Mesenchymal stem cell (in vitro differentiated cells and primary cell): ENCODE data around the gene SMOC2.
"Not testable (repeated sequence)": the region's sequence is repeated elsewhere in the genome, so short reads cannot be mapped to it uniquely, and the experiment has no call there.

ENCODE experiments used
- DNase-seq: peaks from one replicate; pipeline ENCODE4 v3.0.0-alpha.2; 2013
- H2AFZ ChIP-seq: one replicate; pipeline ENCODE4 v1.6.1; 2013; ENCODE audit warnings: low read depth, mild to moderate bottlenecking, control low read depth, inconsistent platforms, low read length, moderate library complexity
- H2AK5ac ChIP-seq: 2 replicates; pipeline ENCODE4 v1.6.1; 2013; ENCODE audit warnings: low read length, moderate library complexity, mild to moderate bottlenecking, inconsistent platforms; ENCODE audit not compliant: severe bottlenecking
- H2BK120ac ChIP-seq: one replicate; pipeline ENCODE4 v1.6.1; 2013; ENCODE audit warnings: low read depth, mild to moderate bottlenecking, inconsistent platforms, low read length, moderate library complexity
- H2BK12ac ChIP-seq, 2 experiments: one replicate each; pipeline ENCODE4 v1.6.1; 2013; ENCODE audit warnings: inconsistent platforms in 2 of 2, low read length in 2 of 2, mild to moderate bottlenecking in 2 of 2, moderate library complexity in 2 of 2, control low read depth in 1 of 2
- H2BK15ac ChIP-seq: one replicate; pipeline ENCODE4 v1.6.1; 2013; ENCODE audit warnings: mild to moderate bottlenecking, low read depth, inconsistent platforms; ENCODE audit not compliant: poor library complexity, severe bottlenecking
- H2BK5ac ChIP-seq: 2 replicates; pipeline ENCODE4 v1.6.1; 2013; ENCODE audit warnings: low read depth, mild to moderate bottlenecking, low read length, control low read depth, inconsistent platforms; ENCODE audit not compliant: poor library complexity, severe bottlenecking
- H3K14ac ChIP-seq, 2 experiments: one replicate each; pipeline ENCODE4 v1.6.1; 2013; ENCODE audit warnings: inconsistent platforms in 2 of 2, low read length in 2 of 2, control low read depth in 1 of 2, mild to moderate bottlenecking in 1 of 2, moderate library complexity in 1 of 2
- H3K18ac ChIP-seq, 2 experiments: one replicate each; pipeline ENCODE4 v1.6.1; 2013; ENCODE audit warnings: inconsistent platforms in 2 of 2, low read length in 2 of 2, control low read depth in 1 of 2, low read depth in 1 of 2, mild to moderate bottlenecking in 1 of 2
- H3K23ac ChIP-seq, 2 experiments: one replicate each; pipeline ENCODE4 v1.6.1; 2013; ENCODE audit warnings: inconsistent platforms in 2 of 2, low read length in 2 of 2, mild to moderate bottlenecking in 2 of 2, moderate library complexity in 2 of 2, control low read depth in 1 of 2
- H3K27ac ChIP-seq: 2 replicates; pipeline ENCODE4 v1.5.1; 2013; ENCODE audit warnings: mild to moderate bottlenecking, moderate library complexity, low read length, control low read depth, inconsistent platforms; ENCODE audit not compliant: poor library complexity, severe bottlenecking
- H3K27me3 ChIP-seq, 2 experiments: 2 replicates each; pipeline versions ENCODE4 v1.6.1 to v1.7.0; 2013; ENCODE audit warnings: low read length in 2 of 2, mild to moderate bottlenecking in 2 of 2, moderate library complexity in 2 of 2, control low read depth in 1 of 2, inconsistent platforms in 1 of 2; ENCODE audit not compliant: control insufficient read depth in 1 of 2, insufficient read depth in 1 of 2
- H3K36me3 ChIP-seq, 2 experiments: 2 replicates each; pipeline versions ENCODE4 v1.6.1 to v1.7.0; 2013; ENCODE audit warnings: low read length in 2 of 2, control low read depth in 1 of 2, inconsistent platforms in 1 of 2, low read depth in 1 of 2, mild to moderate bottlenecking in 1 of 2; ENCODE audit not compliant: insufficient read depth in 2 of 2, control insufficient read depth in 1 of 2
- H3K4ac ChIP-seq, 2 experiments: one replicate each; pipeline ENCODE4 v1.6.1; 2013; ENCODE audit warnings: inconsistent platforms in 2 of 2, low read length in 2 of 2, mild to moderate bottlenecking in 2 of 2, moderate library complexity in 2 of 2, control low read depth in 1 of 2, low read depth in 1 of 2
- H3K4me1 ChIP-seq: 2 replicates; pipeline ENCODE4 v1.6.1; 2013; ENCODE audit warnings: low read depth, low read length, control low read depth; ENCODE audit not compliant: control insufficient read depth, insufficient read depth
- H3K4me2 ChIP-seq: 2 replicates; pipeline ENCODE4 v1.6.1; 2013; ENCODE audit warnings: low read length, mild to moderate bottlenecking, inconsistent platforms; ENCODE audit not compliant: poor library complexity, severe bottlenecking
- H3K4me3 ChIP-seq, 2 experiments: 2 replicates each; pipeline versions ENCODE4 v1.5.1 to v1.7.0; 2013; ENCODE audit warnings: low read length in 2 of 2, mild to moderate bottlenecking in 2 of 2, control low read depth in 1 of 2, low read depth in 1 of 2; ENCODE audit not compliant: insufficient read depth in 1 of 2
- H3K79me1 ChIP-seq: replicated peaks from 2 replicates; pipeline ENCODE4 v1.6.1; 2013; ENCODE audit warnings: mild to moderate bottlenecking, control low read depth, low read length, inconsistent platforms; ENCODE audit not compliant: poor library complexity, severe bottlenecking
- H3K9ac ChIP-seq: 2 replicates; pipeline ENCODE4 v1.7.0; 2013; ENCODE audit warnings: mild to moderate bottlenecking, low read length, moderate library complexity
- H3K9me3 ChIP-seq: 2 replicates; pipeline ENCODE4 v1.7.0; 2013; ENCODE audit warnings: mild to moderate bottlenecking, low read length; ENCODE audit not compliant: control insufficient read depth
- H4K8ac ChIP-seq: one replicate; pipeline ENCODE4 v1.6.1; 2013; ENCODE audit warnings: inconsistent platforms, mild to moderate bottlenecking, low read length, moderate library complexity
- H4K91ac ChIP-seq: one replicate; pipeline ENCODE4 v1.6.1; 2013; ENCODE audit warnings: mild to moderate bottlenecking, low read length, inconsistent platforms
- WGBS: methylation state at CpG from one replicate; pipeline ENCODE4 v1.1.7; 2013; ENCODE audit warnings: mixed read lengths; 5-methylcytosine and 5-hydroxymethylcytosine counted together

SMOC2 gene

GRCh38 chr6:168573276-168573835 is 132.4 kb downstream of the SMOC2 start:
- not testable (repeated sequence) for H4K8ac ChIP-seq, H3K4me3 ChIP-seq, H2BK12ac ChIP-seq, H2AK5ac ChIP-seq, H2BK15ac ChIP-seq, H3K23ac ChIP-seq, H3K79me1 ChIP-seq, H3K4me1 ChIP-seq, H3K9me3 ChIP-seq, DNase-seq, H3K4ac ChIP-seq, H3K4me2 ChIP-seq, H3K18ac ChIP-seq, H2AFZ ChIP-seq, H3K27ac ChIP-seq, H3K9ac ChIP-seq, H2BK5ac ChIP-seq, H3K14ac ChIP-seq, H3K36me3 ChIP-seq, H3K27me3 ChIP-seq, H2BK120ac ChIP-seq, H4K91ac ChIP-seq
- 95% methylated on average over 19 of the region's 28 CpGs for WGBS

- H3K9ac ChIP-seq, result no peak overlapping the region
- H3K27me3 ChIP-seq, result peaks cover 0 to 6% of the 10 kb centered on the region in 2 experiments
- peaks cover 1% of the 10 kb centered on the region for H3K4me1 ChIP-seq
- H2AK5ac ChIP-seq, result no peak overlapping the region
- no peak overlapping the region for H3K23ac ChIP-seq
- H3K36me3 ChIP-seq, result no peaks in the 10 kb centered on the region
- no peaks in the 10 kb centered on the region for H3K79me1 ChIP-seq
- H3K18ac ChIP-seq, result no peak overlapping the region
- no peak overlapping the region for H3K27ac ChIP-seq
- no peak overlapping the region for H3K4me3 ChIP-seq
- H3K4me2 ChIP-seq, result no peak overlapping the region
- H2BK120ac ChIP-seq, result no peak overlapping the region
- H2AFZ ChIP-seq, result no peak overlapping the region
- H3K14ac ChIP-seq, result no peak overlapping the region
- WGBS, result 88% methylated on average over 17 of the region's 17 CpGs
- no peak overlapping the region for H4K8ac ChIP-seq
- no peaks in the 10 kb centered on the region for H3K9me3 ChIP-seq
- DNase-seq, result no peak
- H2BK15ac ChIP-seq, result no peak overlapping the region
- H2BK5ac ChIP-seq, result no peak overlapping the region
- H3K4ac ChIP-seq, result no peak overlapping the region
- no peak overlapping the region for H4K91ac ChIP-seq
- no peak overlapping the region for H2BK12ac ChIP-seq
Measured at GRCh38 chr6:168574075-168574698, 133.2 kb downstream of the SMOC2 start.

- no peak overlapping the region for H3K4ac ChIP-seq
- H2BK15ac ChIP-seq, result no peak overlapping the region
- no peak overlapping the region for H2BK120ac ChIP-seq
- no peak overlapping the region for H4K8ac ChIP-seq
- WGBS, result 84% methylated on average over 17 of the region's 17 CpGs
- no peak overlapping the region for H2AK5ac ChIP-seq
- no peak overlapping the region for H3K4me3 ChIP-seq
- H3K79me1 ChIP-seq, result no peaks in the 10 kb centered on the region
- no peak overlapping the region for H3K27ac ChIP-seq
- no peak overlapping the region for H4K91ac ChIP-seq
- no peak overlapping the region for H2AFZ ChIP-seq
- H3K23ac ChIP-seq, result no peak overlapping the region
- peaks cover 1% of the 10 kb centered on the region for H3K4me1 ChIP-seq
- H3K27me3 ChIP-seq, result peaks cover 0 to 7% of the 10 kb centered on the region in 2 experiments
- no peak overlapping the region for H3K14ac ChIP-seq
- H3K18ac ChIP-seq, result no peak overlapping the region
- no peak overlapping the region for H3K4me2 ChIP-seq
- DNase-seq, result no peak
- no peak overlapping the region for H2BK12ac ChIP-seq
- H2BK5ac ChIP-seq, result no peak overlapping the region
- H3K9me3 ChIP-seq, result no peaks in the 10 kb centered on the region
- no peaks in the 10 kb centered on the region for H3K36me3 ChIP-seq
- H3K9ac ChIP-seq, result no peak overlapping the region
Measured at GRCh38 chr6:168574699-168575195, 133.8 kb downstream of the SMOC2 start.

- Histone ChIP-seq H3K18ac (no peak overlapping the region), H4K8ac (no peak overlapping the region), H3K27me3 (peaks cover 0 to 11% of the 10 kb centered on the region in 2 experiments), H4K91ac (no peak overlapping the region), H3K23ac (no peak overlapping the region), H3K4ac (no peak overlapping the region), H3K27ac (no peak overlapping the region), H2BK12ac (no peak overlapping the region), H3K79me1 (no peaks in the 10 kb centered on the region), H3K36me3 (no peaks in the 10 kb centered on the region), H3K4me1 (peaks cover 1% of the 10 kb centered on the region), H2BK120ac (no peak overlapping the region), H3K9me3 (no peaks in the 10 kb centered on the region), H2AFZ (no peak overlapping the region), H3K4me3 (no peak overlapping the region), H3K4me2 (no peak overlapping the region), H3K9ac (no peak overlapping the region), H3K14ac (no peak overlapping the region), H2BK15ac (no peak overlapping the region), H2AK5ac (no peak overlapping the region), H2BK5ac (no peak overlapping the region)
- 83% methylated on average over 11 of the region's 15 CpGs for WGBS
- DNase-seq, result no peak
Measured at GRCh38 chr6:168575346-168576098, 134.5 kb downstream of the SMOC2 start.
